HepG2 (cell line): ENCODE data around the gene KLC3.

Experiments used
- ETV6 ChIP-seq: sonication (generic); formaldehyde crosslinking; conservative IDR thresholded peaks from 2 replicates; pipeline ENCODE4 v1.4.0; 2020; ENCODE audit warnings: missing genetic modification reagents
- KDM5B ChIP-seq: sonication (generic); formaldehyde crosslinking; IDR thresholded peaks from 2 replicates; pipeline ENCODE4 v1.4.0; 2020; ENCODE audit warnings: missing genetic modification reagents, mild to moderate bottlenecking, borderline replicate concordance
- KLF13 ChIP-seq: sonication (generic); formaldehyde crosslinking; IDR thresholded peaks from 2 replicates; pipeline ENCODE4 v1.4.0; 2020; ENCODE audit warnings: mild to moderate bottlenecking, missing genetic modification reagents
- NRL ChIP-seq: sonication (generic); formaldehyde crosslinking; IDR thresholded peaks from 2 replicates; pipeline ENCODE4 v1.5.0; 2020; ENCODE audit warnings: missing genetic modification reagents, mild to moderate bottlenecking, moderate library complexity, borderline replicate concordance
- PLRG1 ChIP-seq: fragments of 450-650 bp; conservative IDR thresholded peaks from 2 replicates; pipeline ENCODE4 v1.6.1; 2016
- POLR2A ChIP-seq, 2 experiments: IDR thresholded peaks; 2 replicates each; pipeline ENCODE4 v1.6.1; 2011; ENCODE audit warnings: low read depth in 2 of 2, low read length in 2 of 2, mild to moderate bottlenecking in 1 of 2, moderate library complexity in 1 of 2; ENCODE audit not compliant: insufficient read depth in 1 of 2
- TF ChIP-seq, protein P1 (sequence below): sonication (generic); formaldehyde crosslinking; IDR thresholded peaks from 2 replicates; pipeline ENCODE4 v1.5.0; 2020; ENCODE audit warnings: mild to moderate bottlenecking, missing genetic modification reagents, moderate library complexity
- TF ChIP-seq, protein P2 (sequence below): sonication (generic); formaldehyde crosslinking; conservative IDR thresholded peaks from 2 replicates; pipeline ENCODE4 v1.4.0; 2020; ENCODE audit warnings: missing genetic modification reagents
- TF ChIP-seq, protein P3 (sequence below): sonication (generic); formaldehyde crosslinking; IDR thresholded peaks from 2 replicates; pipeline ENCODE4 v1.4.0; 2020; ENCODE audit warnings: missing genetic modification reagents

DNA sequence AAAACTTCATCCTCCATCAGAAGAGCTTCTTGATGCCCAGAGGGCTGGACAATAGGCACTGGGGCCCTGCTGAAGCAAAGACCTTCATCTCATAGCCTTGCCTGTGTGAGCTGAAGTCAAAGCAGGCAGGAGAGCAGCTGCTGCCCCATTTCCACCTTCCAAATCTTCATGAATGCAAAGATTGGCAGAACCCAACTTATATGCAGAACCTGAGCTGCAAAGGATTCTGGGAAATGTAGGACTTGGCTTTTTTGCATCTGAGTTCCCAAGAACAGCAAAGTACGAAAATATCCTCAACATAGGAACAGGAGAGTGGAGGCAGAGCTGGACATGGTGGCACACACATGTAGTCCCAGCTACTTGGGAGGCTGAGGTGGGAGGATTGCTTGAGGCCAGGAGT is 48.7 kb upstream of the KLC3 start:
- TF ChIP-seq POLR2A (IDR thresholded peaks at IDR 0.05; ENCODE audit: insufficient read depth in 1 of 2, low read depth in 2 of 2, low read length in 2 of 2) = no peak
- TF ChIP-seq ETV6 (CRISPR knock-in tag) = no peak
- TF ChIP-seq, protein P1, sequence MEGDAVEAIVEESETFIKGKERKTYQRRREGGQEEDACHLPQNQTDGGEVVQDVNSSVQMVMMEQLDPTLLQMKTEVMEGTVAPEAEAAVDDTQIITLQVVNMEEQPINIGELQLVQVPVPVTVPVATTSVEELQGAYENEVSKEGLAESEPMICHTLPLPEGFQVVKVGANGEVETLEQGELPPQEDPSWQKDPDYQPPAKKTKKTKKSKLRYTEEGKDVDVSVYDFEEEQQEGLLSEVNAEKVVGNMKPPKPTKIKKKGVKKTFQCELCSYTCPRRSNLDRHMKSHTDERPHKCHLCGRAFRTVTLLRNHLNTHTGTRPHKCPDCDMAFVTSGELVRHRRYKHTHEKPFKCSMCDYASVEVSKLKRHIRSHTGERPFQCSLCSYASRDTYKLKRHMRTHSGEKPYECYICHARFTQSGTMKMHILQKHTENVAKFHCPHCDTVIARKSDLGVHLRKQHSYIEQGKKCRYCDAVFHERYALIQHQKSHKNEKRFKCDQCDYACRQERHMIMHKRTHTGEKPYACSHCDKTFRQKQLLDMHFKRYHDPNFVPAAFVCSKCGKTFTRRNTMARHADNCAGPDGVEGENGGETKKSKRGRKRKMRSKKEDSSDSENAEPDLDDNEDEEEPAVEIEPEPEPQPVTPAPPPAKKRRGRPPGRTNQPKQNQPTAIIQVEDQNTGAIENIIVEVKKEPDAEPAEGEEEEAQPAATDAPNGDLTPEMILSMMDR = no peak
- TF ChIP-seq KLF13 (CRISPR knock-in tag) = no peak
- no peak for TF ChIP-seq KDM5B (CRISPR knock-in tag)
- no peak for TF ChIP-seq NRL (CRISPR knock-in tag)
- TF ChIP-seq, protein P2, sequence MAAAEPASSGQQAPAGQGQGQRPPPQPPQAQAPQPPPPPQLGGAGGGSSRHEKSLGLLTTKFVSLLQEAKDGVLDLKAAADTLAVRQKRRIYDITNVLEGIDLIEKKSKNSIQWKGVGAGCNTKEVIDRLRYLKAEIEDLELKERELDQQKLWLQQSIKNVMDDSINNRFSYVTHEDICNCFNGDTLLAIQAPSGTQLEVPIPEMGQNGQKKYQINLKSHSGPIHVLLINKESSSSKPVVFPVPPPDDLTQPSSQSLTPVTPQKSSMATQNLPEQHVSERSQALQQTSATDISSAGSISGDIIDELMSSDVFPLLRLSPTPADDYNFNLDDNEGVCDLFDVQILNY = no peak
- no peak for TF ChIP-seq PLRG1
- TF ChIP-seq, protein P3, sequence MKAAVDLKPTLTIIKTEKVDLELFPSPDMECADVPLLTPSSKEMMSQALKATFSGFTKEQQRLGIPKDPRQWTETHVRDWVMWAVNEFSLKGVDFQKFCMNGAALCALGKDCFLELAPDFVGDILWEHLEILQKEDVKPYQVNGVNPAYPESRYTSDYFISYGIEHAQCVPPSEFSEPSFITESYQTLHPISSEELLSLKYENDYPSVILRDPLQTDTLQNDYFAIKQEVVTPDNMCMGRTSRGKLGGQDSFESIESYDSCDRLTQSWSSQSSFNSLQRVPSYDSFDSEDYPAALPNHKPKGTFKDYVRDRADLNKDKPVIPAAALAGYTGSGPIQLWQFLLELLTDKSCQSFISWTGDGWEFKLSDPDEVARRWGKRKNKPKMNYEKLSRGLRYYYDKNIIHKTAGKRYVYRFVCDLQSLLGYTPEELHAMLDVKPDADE = no peak
